ENCODE results near the gene TLDC2. TPM values are rescaled to one million over a fixed set of nuclear protein-coding genes. Genes with fewer than 3 reads are reported as not detected.
"Not testable (repeated sequence)": the region's sequence is repeated elsewhere in the genome, so short reads cannot be mapped to it uniquely, and the experiment has no call there.

Gene TLDC2
- total RNA-seq, 2 experiments from 2014 or later = not detected

DNA sequence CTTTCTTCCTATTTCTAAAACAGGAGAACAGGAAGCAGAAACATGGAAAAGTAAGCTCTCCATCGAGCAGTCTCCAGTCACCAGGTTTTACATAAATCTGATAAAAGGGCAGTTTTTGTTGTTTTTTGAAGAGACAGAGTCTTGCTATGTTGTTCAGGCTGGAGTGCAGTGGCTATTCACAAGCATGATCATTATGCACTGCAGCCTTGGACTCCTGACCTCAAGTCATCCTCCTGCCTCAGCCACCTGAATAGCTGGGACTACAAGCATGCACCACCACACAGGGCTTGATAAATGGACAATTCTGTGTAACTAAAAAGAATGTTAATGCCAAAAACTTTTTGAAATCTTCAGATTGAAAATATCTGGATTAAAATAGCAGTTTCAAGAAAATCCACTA is 51.8 kb downstream of the TLDC2 start:
- CTCF ChIA-PET = no interaction called here
- POLR2A ChIA-PET = no interaction called here

- ChIA-PET CTCF (no interaction called here), POLR2A (no interaction called here)
Measured at GRCh38 chr20:36929290-36929689, 53.4 kb downstream of the TLDC2 start.

DNA sequence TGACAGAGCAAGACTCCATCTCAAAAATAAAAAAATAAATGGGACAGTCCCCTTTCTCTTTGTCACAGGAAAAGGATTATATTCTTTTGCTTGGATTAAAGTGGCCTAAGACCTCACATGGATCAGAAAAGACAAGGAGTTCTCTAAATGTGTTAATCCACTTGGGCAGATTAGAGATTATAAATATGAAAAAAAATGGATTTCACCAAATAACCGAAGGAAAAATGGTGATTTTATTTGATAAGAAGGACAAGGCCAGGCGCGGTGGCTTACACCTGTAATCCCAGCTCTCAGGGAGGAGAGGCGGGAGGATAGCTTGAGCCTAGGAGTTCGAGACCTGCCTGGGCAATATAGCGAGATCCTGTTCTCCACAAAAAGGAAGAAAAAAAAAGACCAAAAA is 53.8 kb downstream of the TLDC2 start:
- POLR2A ChIA-PET = no interaction called here
- CTCF ChIA-PET = interaction anchor here (0.6 kb wide), 1 partner anchor 94 kb away, joined by 4 read pairs; no protein-coding TSS in a partner anchor

DNA sequence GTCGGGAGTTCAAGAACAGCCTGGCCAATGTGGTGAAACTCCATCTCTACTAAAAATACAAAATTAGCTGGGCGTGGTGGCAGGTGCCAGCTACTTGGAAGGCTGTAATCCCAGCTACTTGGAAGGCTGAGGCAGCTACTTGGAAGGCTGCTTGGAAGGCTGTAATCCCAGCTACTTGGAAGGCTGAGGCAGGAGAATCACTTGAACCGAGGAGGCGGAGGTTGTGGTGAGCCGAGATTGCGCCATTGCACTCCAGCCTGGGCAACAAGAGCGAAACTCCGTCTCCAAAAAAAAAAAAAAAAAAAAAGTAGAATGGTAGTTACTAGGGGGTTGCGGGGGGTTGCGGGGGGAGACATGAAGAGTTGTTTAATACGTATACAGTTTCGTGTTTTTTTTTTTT is 56.1 kb downstream of the TLDC2 start:
- POLR2A ChIA-PET = not testable (repeated sequence)
- CTCF ChIA-PET = interaction anchor here (0.6 to 0.7 kb wide), 3 partner anchors 13 to 123 kb away, joined by 3 read pairs; no protein-coding TSS in a partner anchor

DNA sequence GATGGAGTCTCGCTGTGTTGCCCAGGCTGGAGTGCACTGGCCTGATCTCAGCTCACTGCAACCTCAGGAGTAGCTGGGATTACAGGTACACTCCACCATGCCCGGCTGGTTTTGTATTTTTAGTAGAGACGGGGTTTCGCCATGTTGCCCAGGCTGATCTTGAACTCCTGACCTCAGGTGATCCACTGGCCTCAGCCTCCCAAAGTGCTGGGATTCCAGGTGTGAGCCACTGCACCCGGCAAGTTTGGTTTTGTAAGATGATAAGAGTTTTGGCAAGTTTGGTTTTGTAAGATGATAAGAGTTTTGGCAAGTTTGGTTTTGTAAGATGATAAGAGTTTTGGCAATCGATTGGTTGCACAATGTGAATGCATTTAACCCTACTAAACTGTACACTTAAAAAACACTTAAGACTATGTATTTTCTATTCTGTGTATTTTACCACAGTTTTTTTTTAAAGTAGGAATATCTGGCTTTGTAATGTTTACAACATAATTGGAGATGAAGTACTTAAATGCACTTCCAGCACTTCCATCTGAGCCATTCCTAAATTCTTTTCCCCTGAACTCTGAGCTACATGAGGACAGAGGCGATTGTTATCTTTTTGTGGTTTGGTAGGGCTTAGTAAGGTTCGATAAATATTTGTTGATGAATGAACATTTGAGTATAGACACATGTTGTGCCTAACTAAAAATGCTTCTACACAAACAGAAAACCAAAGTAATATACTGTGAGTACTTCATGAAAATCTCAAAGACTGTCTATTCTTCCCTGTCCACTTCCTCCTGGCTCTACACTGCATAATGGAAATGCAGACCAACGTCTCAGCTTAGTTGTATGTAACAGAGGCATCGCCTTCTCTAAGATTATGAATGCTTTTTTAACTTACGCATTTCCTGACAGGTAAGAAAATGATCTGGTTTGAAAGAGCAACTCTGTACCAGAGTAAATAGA is 56.8 kb downstream of the TLDC2 start:
- POLR2A ChIA-PET = no interaction called here

DNA sequence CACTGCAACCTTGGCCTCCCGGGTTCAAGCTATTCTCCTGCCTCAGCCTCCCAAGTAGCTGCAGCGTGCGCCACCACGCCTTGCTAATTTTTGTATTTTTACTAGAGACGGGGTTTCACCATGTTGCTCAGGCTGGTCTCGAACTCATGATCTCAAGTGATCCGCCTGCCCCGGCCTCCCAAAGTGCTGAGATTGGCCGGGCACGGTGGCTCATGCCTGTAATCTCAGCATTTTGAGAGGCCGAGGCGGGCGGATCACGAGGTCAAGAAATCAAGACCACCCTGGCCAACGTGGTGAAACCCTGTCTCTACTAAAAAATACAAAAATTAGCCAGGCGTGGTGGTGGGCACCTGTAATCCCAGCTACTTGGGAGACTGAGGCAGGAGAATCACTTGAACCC is 57.6 kb downstream of the TLDC2 start:
- POLR2A ChIA-PET = not testable (repeated sequence)
- CTCF ChIA-PET = interaction anchor here (0.6 kb wide), 1 partner anchor 113 kb away, joined by 3 read pairs; no protein-coding TSS in a partner anchor

More for the DNA sequence above, 56.8 kb downstream of the TLDC2 start:
- CTCF ChIA-PET = interaction anchor here (0.6 kb wide), 2 partner anchors 112 to 124 kb away, joined by 3 read pairs; no protein-coding TSS in a partner anchor

- CTCF ChIA-PET = no interaction called here
- POLR2A ChIA-PET = no interaction called here
Measured at GRCh38 chr20:36936341-36936740, 60.4 kb downstream of the TLDC2 start.

DNA sequence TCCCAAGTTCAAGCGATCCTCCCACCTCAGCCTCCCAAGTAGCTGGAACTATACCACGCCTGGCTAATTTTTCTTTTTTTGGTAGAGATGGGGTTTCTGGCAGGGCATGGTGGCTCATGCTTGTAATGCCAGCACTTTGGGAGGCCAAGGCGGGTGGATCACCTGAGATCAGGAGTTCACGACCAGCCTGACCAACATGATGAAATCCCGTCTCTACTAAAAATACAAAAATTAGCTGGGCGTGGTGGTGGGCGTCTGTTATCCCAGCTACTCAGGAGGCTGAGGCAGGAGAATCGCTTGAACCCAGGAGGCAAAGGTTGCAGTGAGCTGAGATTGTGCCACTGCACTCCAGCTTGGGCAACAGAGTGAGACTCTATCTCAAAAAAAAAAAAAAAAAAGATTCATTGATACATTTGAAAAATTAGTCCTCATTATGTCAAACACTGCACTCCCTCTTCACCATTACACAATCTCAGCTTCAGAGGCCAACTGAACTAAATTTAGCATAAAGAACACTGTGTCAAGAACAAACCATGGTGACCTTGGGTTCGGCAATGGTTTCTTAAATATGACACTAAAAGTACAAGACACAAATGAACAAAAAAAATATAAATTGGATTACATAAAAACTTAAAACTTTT is 60.9 kb downstream of the TLDC2 start:
- POLR2A ChIA-PET, CTCF ChIA-PET: not testable (repeated sequence)

GRCh38 chr20:36937402-36937770 is 61.4 kb downstream of the TLDC2 start:
- ChIA-PET CTCF (no interaction called here), POLR2A (no interaction called here)

- ChIA-PET POLR2A (no interaction called here), CTCF (no interaction called here)
Measured at GRCh38 chr20:36941401-36941835, 65.5 kb downstream of the TLDC2 start.

Other genes with a start within 250 kb of the TLDC2 start
- gene SLA2, start 229.9 kb upstream of the TLDC2 start, total RNA-seq = 10 to 100 TPM; 62.9 to 64.5 TPM
- 10 to 100 TPM; 17.4 to 18.3 TPM for gene NDRG3, start 130.0 kb upstream of the TLDC2 start, total RNA-seq
- gene DSN1, start 102.4 kb upstream of the TLDC2 start, total RNA-seq = 10 to 100 TPM; 22.3 to 25.9 TPM
- 10 to 100 TPM; 38.6 to 41.5 TPM for gene SAMHD1, start 75.6 kb downstream of the TLDC2 start, total RNA-seq
- gene RBL1, start 219.9 kb downstream of the TLDC2 start, total RNA-seq = 10 to 100 TPM; 44.1 to 45.4 TPM